HEK293T (cell line): ENCODE data around the gene FAM20A.

Experiments
- CTCF ChIA-PET: fragments of 350-600 bp; formaldehyde crosslinking; extraction: SDS; loops from one replicate; lab custom pipeline; 2021; ENCODE audit warnings: antibody characterized with exemption, inconsistent platforms; lab: Yijun Ruan, JAX
- POLR2A ChIA-PET: fragments of 350-600 bp; formaldehyde crosslinking; extraction: SDS; loops from one replicate; lab custom pipeline; 2020; ENCODE audit warnings: antibody characterized with exemption, inconsistent platforms; lab: Yijun Ruan, JAX
- DNase-seq: peaks from one replicate; pipeline ENCODE4 v3.0.0; 2012; ENCODE audit warnings: mixed read lengths; ENCODE audit errors: extremely low spot score
- ARNT ChIP-seq: fragments of 450-650 bp; IDR thresholded peaks from 2 replicates; pipeline ENCODE4 v1.6.1; 2017; ENCODE audit warnings: mild to moderate bottlenecking
- BHLHE40 ChIP-seq: fragments of 450-650 bp; IDR thresholded peaks from 2 replicates; pipeline ENCODE4 v1.6.1; 2016; ENCODE audit warnings: mild to moderate bottlenecking, moderate library complexity, borderline replicate concordance
- CTBP1 ChIP-seq: fragments of 450-650 bp; IDR thresholded peaks from 2 replicates; pipeline ENCODE4 v1.6.1; 2016; ENCODE audit warnings: borderline replicate concordance
- ELF4 ChIP-seq: fragments of 450-650 bp; IDR thresholded peaks from 2 replicates; pipeline ENCODE4 v1.6.1; 2017; ENCODE audit warnings: antibody characterized with exemption
- FOXA1 ChIP-seq: fragments of 450-650 bp; IDR thresholded peaks from 2 replicates; pipeline ENCODE4 v1.6.1; 2016; ENCODE audit warnings: mild to moderate bottlenecking
- FOXK2 ChIP-seq: fragments of 450-650 bp; IDR thresholded peaks from 2 replicates; pipeline ENCODE4 v1.6.1; 2016; ENCODE audit warnings: mild to moderate bottlenecking
- FOXM1 ChIP-seq: fragments of 450-650 bp; IDR thresholded peaks from 2 replicates; pipeline ENCODE4 v1.6.1; 2017; ENCODE audit warnings: mild to moderate bottlenecking, borderline replicate concordance
- HDGF ChIP-seq: fragments of 450-650 bp; IDR thresholded peaks from 2 replicates; pipeline ENCODE4 v1.6.1; 2017; ENCODE audit warnings: antibody characterized with exemption, borderline replicate concordance
- L3MBTL2 ChIP-seq: fragments of 450-650 bp; conservative IDR thresholded peaks from 2 replicates; pipeline ENCODE4 v1.6.1; 2016; ENCODE audit warnings: mild to moderate bottlenecking
- LEF1 ChIP-seq: fragments of 450-650 bp; IDR thresholded peaks from 2 replicates; pipeline ENCODE4 v1.6.1; 2017; ENCODE audit warnings: mild to moderate bottlenecking, borderline replicate concordance
- NFRKB ChIP-seq: fragments of 450-650 bp; IDR thresholded peaks from 2 replicates; pipeline ENCODE4 v1.6.1; 2016; ENCODE audit warnings: mild to moderate bottlenecking, moderate library complexity
- SP1 ChIP-seq: fragments of 450-650 bp; IDR thresholded peaks from 2 replicates; pipeline ENCODE4 v1.6.1; 2017
- SUZ12 ChIP-seq: fragments of 450-650 bp; IDR thresholded peaks from 2 replicates; pipeline ENCODE4 v1.6.1; 2016; ENCODE audit warnings: mild to moderate bottlenecking
- TARDBP ChIP-seq: fragments of 450-650 bp; IDR thresholded peaks from 2 replicates; pipeline ENCODE4 v1.6.1; 2016
- ZNF384 ChIP-seq: fragments of 450-650 bp; IDR thresholded peaks from 2 replicates; pipeline ENCODE4 v1.6.1; 2016
- TF ChIP-seq, protein P1 (sequence below): fragments of 450-650 bp; IDR thresholded peaks from 2 replicates; pipeline ENCODE4 v1.6.1; 2016

FAM20A gene

DNA sequence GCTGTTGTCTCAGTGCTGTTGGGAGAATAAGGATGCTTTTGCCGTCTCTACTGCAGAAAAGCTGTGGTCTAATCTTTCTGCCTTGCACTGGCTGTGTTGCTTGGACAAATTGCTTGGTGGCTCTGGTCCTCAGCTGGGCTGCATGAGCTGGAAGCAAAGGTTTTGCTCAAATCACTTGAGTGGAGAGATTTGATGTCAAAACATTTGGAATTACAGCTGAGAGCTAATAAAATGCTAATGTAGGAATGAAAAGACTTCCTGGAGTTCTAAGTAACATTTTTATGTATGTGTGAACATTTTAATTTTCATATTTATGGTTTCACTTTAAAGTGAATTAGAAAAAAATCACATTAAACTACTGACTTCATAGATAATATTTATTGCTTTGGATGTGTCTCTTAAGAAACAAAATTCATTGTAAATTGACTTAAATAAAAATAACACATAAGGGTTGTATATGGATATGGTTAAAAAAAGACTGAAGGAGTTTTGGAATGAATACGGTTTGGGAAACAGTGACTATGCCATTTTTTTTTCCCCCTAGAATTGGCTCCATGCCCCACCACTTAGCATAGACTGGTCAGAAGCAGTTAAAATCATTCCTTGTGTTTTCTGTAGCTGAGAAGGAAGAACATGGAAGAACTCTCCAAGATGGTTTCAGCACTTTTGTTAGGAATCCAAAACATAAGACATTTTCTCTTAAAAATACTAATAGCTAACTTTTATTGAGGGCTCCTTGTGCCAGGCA, 39.2 kb upstream of the FAM20A start:
- POLR2A ChIA-PET = no interaction called here

DNA sequence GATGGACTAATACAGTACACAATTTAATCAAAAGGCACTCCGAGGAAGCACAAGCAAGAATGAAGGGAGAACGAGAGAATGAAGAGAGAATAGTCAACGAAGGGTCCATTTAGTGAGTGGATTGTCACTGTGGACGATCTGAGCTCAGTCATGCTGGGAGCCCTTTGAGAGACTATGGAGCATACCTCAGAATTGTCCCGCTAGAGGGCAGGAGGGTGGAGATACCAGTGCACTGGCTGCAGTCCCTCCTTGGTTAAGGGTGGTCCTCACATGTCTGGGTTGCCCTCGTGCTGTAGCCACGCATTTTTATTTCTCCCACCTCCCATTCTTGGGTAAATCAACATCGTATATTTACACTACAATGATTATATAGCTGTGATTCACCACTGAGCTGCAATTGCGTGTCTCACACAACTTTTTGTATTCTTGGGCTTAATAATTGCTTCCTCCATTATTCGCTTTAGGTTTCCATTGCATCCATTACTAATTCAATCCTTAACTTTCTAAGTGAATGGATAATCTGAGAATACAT, 33.2 kb upstream of the FAM20A start:
- TF ChIP-seq LEF1 (no peak), HDGF (no peak), FOXM1 (no peak), FOXK2 (no peak), FOXA1 (no peak), CTBP1 (no peak), L3MBTL2 (no peak), ZNF384 (no peak), ARNT (no peak), NFRKB (no peak), ELF4 (no peak), BHLHE40 (no peak), TARDBP (no peak), SUZ12 (no peak)
- TF ChIP-seq, protein P1, sequence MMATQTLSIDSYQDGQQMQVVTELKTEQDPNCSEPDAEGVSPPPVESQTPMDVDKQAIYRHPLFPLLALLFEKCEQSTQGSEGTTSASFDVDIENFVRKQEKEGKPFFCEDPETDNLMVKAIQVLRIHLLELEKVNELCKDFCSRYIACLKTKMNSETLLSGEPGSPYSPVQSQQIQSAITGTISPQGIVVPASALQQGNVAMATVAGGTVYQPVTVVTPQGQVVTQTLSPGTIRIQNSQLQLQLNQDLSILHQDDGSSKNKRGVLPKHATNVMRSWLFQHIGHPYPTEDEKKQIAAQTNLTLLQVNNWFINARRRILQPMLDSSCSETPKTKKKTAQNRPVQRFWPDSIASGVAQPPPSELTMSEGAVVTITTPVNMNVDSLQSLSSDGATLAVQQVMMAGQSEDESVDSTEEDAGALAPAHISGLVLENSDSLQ = no peak
- no peak for DNase-seq
- ChIA-PET CTCF (no interaction called here), POLR2A (no interaction called here)

More for the DNA sequence above, 39.2 kb upstream of the FAM20A start:
- no peak for DNase-seq
- TF ChIP-seq CTBP1 (no peak), LEF1 (no peak), ELF4 (no peak), FOXK2 (no peak), HDGF (no peak), SUZ12 (no peak), L3MBTL2 (no peak), BHLHE40 (no peak), ARNT (no peak), SP1 (no peak), ZNF384 (no peak)
- TF ChIP-seq, protein P1 = no peak
- CTCF ChIA-PET = interaction anchor here (0.5 kb wide), 1 partner anchor 1204 kb away, joined by 3 read pairs; no protein-coding TSS in a partner anchor

DNA sequence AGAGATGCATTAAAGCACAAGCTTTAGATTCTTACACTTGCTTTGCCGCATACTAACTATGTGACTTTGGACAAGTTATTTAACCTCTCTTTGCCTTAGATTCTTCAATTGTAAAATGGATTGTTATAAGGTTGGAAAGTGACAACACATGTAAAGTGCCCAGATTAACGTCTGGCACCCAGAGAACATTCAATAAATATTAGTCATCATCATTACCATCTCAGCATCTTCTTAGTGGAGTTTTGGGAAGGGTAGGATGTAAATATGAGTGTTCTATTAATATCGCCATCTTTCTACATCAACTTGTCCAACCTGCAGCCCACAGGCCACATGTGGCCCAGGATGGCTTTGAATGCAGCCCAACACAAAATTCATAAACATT, 27.4 kb upstream of the FAM20A start:
- no peak for TF ChIP-seq TARDBP
- TF ChIP-seq HDGF = no peak
- no peak for TF ChIP-seq SP1
- TF ChIP-seq ELF4 = no peak
- TF ChIP-seq FOXM1 = no peak
- TF ChIP-seq CTBP1 = no peak
- ChIA-PET POLR2A (no interaction called here), CTCF (no interaction called here)
- no peak for DNase-seq

- CTCF ChIA-PET = no interaction called here
- no peak for DNase-seq
- no peak for TF ChIP-seq FOXK2
- no peak for TF ChIP-seq SUZ12
- POLR2A ChIA-PET = no interaction called here
These were observed 26.9 kb upstream of the FAM20A start for GRCh38 chr17:68627956-68628575.

DNA sequence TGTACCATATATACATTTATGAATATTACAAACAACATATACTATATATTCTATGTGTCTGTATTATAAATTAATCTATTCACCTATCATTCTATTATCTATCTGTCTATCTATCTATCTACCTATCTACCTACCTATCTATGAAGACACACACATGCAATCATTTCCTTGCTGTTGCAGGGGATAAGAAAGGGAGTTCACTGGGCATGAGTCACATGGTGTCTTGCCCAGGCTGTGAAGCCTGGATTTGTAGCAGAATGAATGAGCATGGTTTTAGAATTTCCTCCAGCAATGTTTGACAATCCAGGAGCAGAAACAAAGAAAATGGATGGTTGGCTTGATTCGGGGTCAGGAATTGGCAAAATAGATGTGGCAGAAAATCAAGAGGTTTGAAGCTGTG, 23.2 kb upstream of the FAM20A start:
- TF ChIP-seq ZNF384 = no peak
- TF ChIP-seq NFRKB = no peak
- no peak for TF ChIP-seq ARNT
- no peak for TF ChIP-seq FOXM1
- no peak for TF ChIP-seq CTBP1
- no peak for TF ChIP-seq SUZ12
- TF ChIP-seq TARDBP = no peak
- no peak for TF ChIP-seq FOXK2
- TF ChIP-seq HDGF = no peak
- POLR2A ChIA-PET = no interaction called here
- DNase-seq = no peak
- CTCF ChIA-PET = no interaction called here

GRCh38 chr17:68623811-68624210, 22.6 kb upstream of the FAM20A start:
- no peak for DNase-seq
- ChIA-PET CTCF (no interaction called here), POLR2A (no interaction called here)
- TF ChIP-seq ELF4 (no peak), LEF1 (no peak), HDGF (no peak), SP1 (no peak)
- TF ChIP-seq, protein P1 = no peak
